Ishikawa (cell line): ENCODE measurements around the gene GUCA1A.

Experiments
- CEBPB ChIP-seq: IDR thresholded peaks from 2 replicates; pipeline ENCODE4 v1.6.1; 2012
- CREB1 ChIP-seq: IDR thresholded peaks from 2 replicates; pipeline ENCODE4 v1.6.1; 2012; ENCODE audit warnings: low read depth
- EGR1 ChIP-seq: IDR thresholded peaks from 2 replicates; pipeline ENCODE4 v1.6.1; 2012
- EP300 ChIP-seq: IDR thresholded peaks from 2 replicates; pipeline ENCODE4 v1.6.1; 2012; ENCODE audit warnings: borderline replicate concordance
- FOXM1 ChIP-seq: IDR thresholded peaks from 2 replicates; pipeline ENCODE4 v1.6.1; 2012; ENCODE audit warnings: low read depth, borderline replicate concordance
- NFIC ChIP-seq: IDR thresholded peaks from 2 replicates; pipeline ENCODE4 v1.6.1; 2012
- RAD21 ChIP-seq: IDR thresholded peaks from 2 replicates; pipeline ENCODE4 v1.6.1; 2012; ENCODE audit warnings: low read depth
- TAF1 ChIP-seq: IDR thresholded peaks from 2 replicates; pipeline ENCODE4 v1.6.1; 2012; ENCODE audit warnings: low read depth, mild to moderate bottlenecking
- TCF12 ChIP-seq: IDR thresholded peaks from 2 replicates; pipeline ENCODE4 v1.6.1; 2012; ENCODE audit warnings: low read depth
- TEAD4 ChIP-seq: IDR thresholded peaks from 2 replicates; pipeline ENCODE4 v1.6.1; 2012
- YY1 ChIP-seq: IDR thresholded peaks from 2 replicates; pipeline ENCODE4 v1.6.1; 2012; ENCODE audit warnings: low read depth
- ZBTB7A ChIP-seq: IDR thresholded peaks from 2 replicates; pipeline ENCODE4 v1.6.1; 2012; ENCODE audit warnings: low read depth
- TF ChIP-seq, protein P1 (sequence below): IDR thresholded peaks from 2 replicates; pipeline ENCODE4 v1.6.1; 2012
- TF ChIP-seq, protein P2 (sequence below): IDR thresholded peaks from 2 replicates; pipeline ENCODE4 v1.6.1; 2012; ENCODE audit warnings: low read depth, mild to moderate bottlenecking
- TF ChIP-seq, protein P3 (sequence below): IDR thresholded peaks from 2 replicates; pipeline ENCODE4 v1.6.1; 2012

The GUCA1A gene

DNA sequence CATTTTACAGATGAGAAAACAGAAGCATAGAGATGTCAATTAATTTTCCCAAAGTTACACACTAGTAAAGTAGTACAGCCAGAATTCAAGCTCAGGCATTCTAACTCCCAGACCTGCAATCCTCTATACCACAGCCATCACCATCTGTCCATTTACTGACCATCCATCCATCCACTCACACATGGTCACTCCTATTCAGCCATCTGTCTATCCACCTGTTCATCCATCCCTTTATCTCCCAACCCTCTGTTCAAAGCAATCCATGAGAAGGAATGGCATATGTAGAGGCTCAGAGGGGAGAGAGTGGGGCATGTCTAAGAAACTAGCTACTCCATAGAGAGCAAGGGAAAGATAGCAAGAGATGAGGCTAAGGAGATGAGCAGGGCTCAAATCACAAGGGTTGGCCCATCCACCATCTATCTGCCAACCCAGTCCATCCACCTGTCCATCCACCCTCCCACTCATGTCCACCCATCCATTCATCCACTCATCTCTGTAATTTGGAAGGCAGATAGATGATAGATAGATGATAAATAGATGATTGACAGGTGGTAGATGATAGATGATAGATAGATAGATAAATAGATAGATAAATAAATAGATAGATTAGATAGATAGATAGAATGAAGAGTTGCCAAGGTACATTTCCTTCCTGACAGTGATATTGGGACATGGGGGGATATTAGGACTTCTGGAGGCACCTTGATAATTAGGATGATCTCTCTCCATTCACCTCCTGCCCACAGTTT is 18.5 kb upstream of the GUCA1A start:
- TF ChIP-seq YY1, result no peak
- TF ChIP-seq, protein P1, sequence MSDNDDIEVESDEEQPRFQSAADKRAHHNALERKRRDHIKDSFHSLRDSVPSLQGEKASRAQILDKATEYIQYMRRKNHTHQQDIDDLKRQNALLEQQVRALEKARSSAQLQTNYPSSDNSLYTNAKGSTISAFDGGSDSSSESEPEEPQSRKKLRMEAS, result no peak
- TF ChIP-seq CEBPB, result no peak
- TF ChIP-seq, protein P2, sequence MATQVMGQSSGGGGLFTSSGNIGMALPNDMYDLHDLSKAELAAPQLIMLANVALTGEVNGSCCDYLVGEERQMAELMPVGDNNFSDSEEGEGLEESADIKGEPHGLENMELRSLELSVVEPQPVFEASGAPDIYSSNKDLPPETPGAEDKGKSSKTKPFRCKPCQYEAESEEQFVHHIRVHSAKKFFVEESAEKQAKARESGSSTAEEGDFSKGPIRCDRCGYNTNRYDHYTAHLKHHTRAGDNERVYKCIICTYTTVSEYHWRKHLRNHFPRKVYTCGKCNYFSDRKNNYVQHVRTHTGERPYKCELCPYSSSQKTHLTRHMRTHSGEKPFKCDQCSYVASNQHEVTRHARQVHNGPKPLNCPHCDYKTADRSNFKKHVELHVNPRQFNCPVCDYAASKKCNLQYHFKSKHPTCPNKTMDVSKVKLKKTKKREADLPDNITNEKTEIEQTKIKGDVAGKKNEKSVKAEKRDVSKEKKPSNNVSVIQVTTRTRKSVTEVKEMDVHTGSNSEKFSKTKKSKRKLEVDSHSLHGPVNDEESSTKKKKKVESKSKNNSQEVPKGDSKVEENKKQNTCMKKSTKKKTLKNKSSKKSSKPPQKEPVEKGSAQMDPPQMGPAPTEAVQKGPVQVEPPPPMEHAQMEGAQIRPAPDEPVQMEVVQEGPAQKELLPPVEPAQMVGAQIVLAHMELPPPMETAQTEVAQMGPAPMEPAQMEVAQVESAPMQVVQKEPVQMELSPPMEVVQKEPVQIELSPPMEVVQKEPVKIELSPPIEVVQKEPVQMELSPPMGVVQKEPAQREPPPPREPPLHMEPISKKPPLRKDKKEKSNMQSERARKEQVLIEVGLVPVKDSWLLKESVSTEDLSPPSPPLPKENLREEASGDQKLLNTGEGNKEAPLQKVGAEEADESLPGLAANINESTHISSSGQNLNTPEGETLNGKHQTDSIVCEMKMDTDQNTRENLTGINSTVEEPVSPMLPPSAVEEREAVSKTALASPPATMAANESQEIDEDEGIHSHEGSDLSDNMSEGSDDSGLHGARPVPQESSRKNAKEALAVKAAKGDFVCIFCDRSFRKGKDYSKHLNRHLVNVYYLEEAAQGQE, result no peak
- no peak for TF ChIP-seq ZBTB7A

DNA sequence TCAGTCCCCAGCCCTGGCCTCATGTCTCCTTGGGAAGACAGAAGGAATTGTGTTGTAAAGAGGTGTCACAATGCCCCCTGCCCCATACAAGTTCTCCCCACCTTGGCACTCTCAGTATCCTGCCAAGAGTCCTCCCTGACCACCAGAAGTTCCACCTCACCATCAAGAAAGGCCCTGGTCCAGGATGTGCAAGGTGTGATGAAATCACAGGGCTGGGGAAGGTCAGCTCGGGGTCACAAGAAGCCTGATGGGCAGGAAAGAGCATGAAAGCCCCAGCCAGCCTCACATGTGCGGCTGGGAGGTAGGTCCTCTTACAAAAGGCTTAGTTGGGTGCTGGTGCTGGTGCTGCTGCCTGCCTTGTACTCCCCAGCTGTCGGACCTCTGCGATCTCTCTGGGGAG is 17.9 kb upstream of the GUCA1A start:
- TF ChIP-seq FOXM1 (no peak), EP300 (no peak), CREB1 (no peak), EGR1 (no peak), CEBPB (no peak), YY1 (no peak), TEAD4 (no peak), RAD21 (no peak)
- TF ChIP-seq, protein P3, sequence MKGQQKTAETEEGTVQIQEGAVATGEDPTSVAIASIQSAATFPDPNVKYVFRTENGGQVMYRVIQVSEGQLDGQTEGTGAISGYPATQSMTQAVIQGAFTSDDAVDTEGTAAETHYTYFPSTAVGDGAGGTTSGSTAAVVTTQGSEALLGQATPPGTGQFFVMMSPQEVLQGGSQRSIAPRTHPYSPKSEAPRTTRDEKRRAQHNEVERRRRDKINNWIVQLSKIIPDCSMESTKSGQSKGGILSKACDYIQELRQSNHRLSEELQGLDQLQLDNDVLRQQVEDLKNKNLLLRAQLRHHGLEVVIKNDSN, result no peak
- TF ChIP-seq, protein P2, result no peak
- TF ChIP-seq, protein P1, result no peak

DNA sequence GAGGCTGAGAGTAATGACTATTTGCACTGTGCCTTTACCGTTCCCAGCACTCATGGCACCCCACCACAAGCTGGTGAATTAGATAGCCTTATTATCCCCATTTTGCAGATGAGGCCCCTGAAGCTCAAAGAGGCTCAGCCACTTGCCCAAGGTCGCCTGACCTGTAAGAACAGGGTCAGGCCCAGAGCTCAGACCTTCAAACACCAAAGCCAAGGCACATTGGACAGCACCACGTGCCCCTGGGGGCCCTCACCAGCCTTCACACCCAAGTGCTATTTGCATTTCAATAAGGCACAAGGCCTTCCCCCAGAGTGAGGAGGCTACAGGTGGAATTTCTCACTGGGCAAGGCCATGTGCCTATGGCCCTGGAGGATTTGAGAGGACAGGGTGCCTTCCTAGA is 16.5 kb upstream of the GUCA1A start:
- TF ChIP-seq CREB1 (no peak), EGR1 (no peak), TCF12 (no peak), TAF1 (no peak), ZBTB7A (no peak), YY1 (no peak), RAD21 (no peak), FOXM1 (no peak), TEAD4 (no peak), CEBPB (no peak)
- TF ChIP-seq, protein P2, result no peak
- TF ChIP-seq, protein P3, result no peak
- TF ChIP-seq, protein P1, result no peak

DNA sequence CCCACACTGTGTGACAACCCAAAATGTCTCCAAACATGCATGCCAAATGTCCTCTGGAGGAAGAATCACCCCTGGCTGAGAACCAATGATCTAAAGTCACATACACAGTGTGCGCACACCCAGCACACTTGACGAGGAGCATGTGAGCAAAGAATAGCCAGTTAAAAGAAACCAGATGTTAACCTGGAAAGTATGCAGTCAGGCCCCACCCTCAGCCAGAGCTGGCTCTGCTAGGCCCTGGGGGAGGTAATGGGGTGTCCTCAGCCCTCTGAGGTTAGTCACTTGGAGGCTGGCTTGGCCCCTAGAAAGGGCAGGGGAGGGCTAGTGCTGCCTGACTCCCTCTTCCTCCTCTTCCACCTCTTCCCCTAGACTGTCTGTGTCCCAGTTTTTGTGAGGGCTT is 15.2 kb upstream of the GUCA1A start:
- TF ChIP-seq TEAD4 (no peak), CREB1 (no peak), YY1 (no peak), NFIC (no peak), RAD21 (no peak), FOXM1 (no peak)
- TF ChIP-seq, protein P2, result no peak
- TF ChIP-seq, protein P3, result no peak
